Heart left ventricle (tissue), 16 donors: ENCODE measurements around the gene SCLY. TPM values are rescaled to one million over a fixed set of nuclear protein-coding genes. Genes with fewer than 3 reads are reported as not detected.

Experiments
- ATAC-seq, 4 donors: fragments of 200-7000 bp; cut with Tn5 transposase; one replicate each; pipeline ENCODE4 v1.9.1; 2020 to 2022; ENCODE audit warnings: moderate library complexity in 4 of 4, mild to moderate bottlenecking in 3 of 4, moderate number of reproducible peaks in 1 of 4
- DNase-seq, 5 donors: peaks; one replicate each; pipeline ENCODE4 v3.0.0-alpha.2; 2020
- H3K27ac ChIP-seq, 12 donors: fragments of 200-600 bp; sonication (generic) in 4 of 12; one replicate each; pipeline versions ENCODE4 v1.5.0 to v1.8.0; 2016 to 2022; ENCODE audit warnings: mild to moderate bottlenecking in 2 of 12
- H3K27me3 ChIP-seq, 9 donors: fragments of 200-600 bp; sonication (generic) in 2 of 9; one replicate each; pipeline versions ENCODE4 v1.5.1 to v1.8.0; 2016 to 2022; ENCODE audit warnings: mild to moderate bottlenecking in 3 of 9
- H3K36me3 ChIP-seq, 9 donors: fragments of 200-600 bp; sonication (generic) in 2 of 9; one replicate each; pipeline versions ENCODE4 v1.5.0 to v1.8.0; 2018 to 2022; ENCODE audit warnings: mild to moderate bottlenecking in 2 of 9
- H3K4me1 ChIP-seq, 12 donors: fragments of 200-600 bp; sonication (generic) in 4 of 12; one replicate each; pipeline versions ENCODE4 v1.5.0 to v1.8.0; 2016 to 2022; ENCODE audit warnings: mild to moderate bottlenecking in 3 of 12
- H3K4me3 ChIP-seq, 12 donors: fragments of 200-600 bp; sonication (generic) in 4 of 12; one replicate each; pipeline versions ENCODE4 v1.5.0 to v1.8.0; 2017 to 2022; ENCODE audit warnings: mild to moderate bottlenecking in 9 of 12, moderate library complexity in 4 of 12
- H3K9me3 ChIP-seq, 12 donors: fragments of 200-600 bp; sonication (generic) in 4 of 12; one replicate each; pipeline versions ENCODE4 v1.5.0 to v1.8.0; 2016 to 2022; ENCODE audit warnings: mild to moderate bottlenecking in 1 of 12
- CTCF ChIP-seq, 12 donors: fragments of 200-600 bp; sonication (generic) in 4 of 12; IDR thresholded peaks; one replicate each; pipeline versions ENCODE4 v1.5.0 to v1.8.0; 2018 to 2022; ENCODE audit warnings: antibody characterized with exemption in 12 of 12, mild to moderate bottlenecking in 5 of 12
- POLR2A ChIP-seq, 2 donors: fragments of 450-650 bp; IDR thresholded peaks; one replicate each; pipeline ENCODE4 v1.6.1; 2017; ENCODE audit warnings: antibody characterized with exemption in 2 of 2, mild to moderate bottlenecking in 2 of 2, moderate library complexity in 2 of 2
- WGBS, 4 donors: extraction: QIAGEN DNeasy Blood & Tissue Kit in 2 of 4; methylation state at CpG; one replicate each; pipeline versions ENCODE4 v1.1.5 to v1.1.7; 2013 to 2018; 5-methylcytosine and 5-hydroxymethylcytosine counted together
- intact Hi-C, 10 donors: fragments of 100-400 bp; cut with DNase I; formaldehyde crosslinking; loops; one replicate each; pipeline versions ENCODE4 v1.11.1 to v1.14.2; 2022
- polyA plus RNA-seq, 2 donors: library from polyadenylated mRNA; stranded (reverse); fragments of 200-250 nt; gene quantifications; one replicate each; pipeline ENCODE4 v1.2.3, GENCODE V29; 2013
- total RNA-seq, 9 donors: library from RNA; depleted of rRNA in 2 of 9; stranded (reverse); fragments of >200 nt in 2 of 9; fragmentation: NEBNext Ultra II Directional in 3 of 9; extraction: Animal tissue kit (Norgen Biotek cat#: 25700) in 3 of 9; gene quantifications; one replicate each; pipeline versions ENCODE4 v1.1.0 to v1.2.4, GENCODE V29; 2016 to 2023
- donor health status: ischemic (EF 13 %, LVEDD 7.1; RV severe dilation, severe dysfunction).
- donor health status: healthy with polysubstance abuse.
- donor health status: DM: no; HTN: yes; CAD: no.
- donor health status: DM: no; HTN: no; CAD: no.
- donor health status: ischemic (EF 25% LVEDD 6.9; RV normal size, moderate dysfunction).
- donor health status: ischemic (EF 25% LVEDD 5.7; RV mildly dilated, moderate dysfunction).
- donor health status: healthy.
- donor health status: DM: yes; HTN: yes; CAD: no.
- donor health status: ischemic (EF 35%, LVEDD 5.7; RV mildly dilated, moderate dysfunction).
- donor health status: nonischemic (EF 11% LVEDD 7.7; RV severe dilation, severe dysfunction).
- donor health status: DM: yes; HTN: yes; CAD: no.
- donor health status: PGD.
- donor health status: ischemic (EF 29% LVEDD 5.4; RV normal size, mild dysfunction).
- donor health status: nonischemic (EF 23%, LVEDD 6.1; RV moderate dilation, normal function).

The SCLY gene
- total and polyA plus RNA-seq, 11 donors, result 6.9 to 21.2 (median 10.6) TPM

DNA sequence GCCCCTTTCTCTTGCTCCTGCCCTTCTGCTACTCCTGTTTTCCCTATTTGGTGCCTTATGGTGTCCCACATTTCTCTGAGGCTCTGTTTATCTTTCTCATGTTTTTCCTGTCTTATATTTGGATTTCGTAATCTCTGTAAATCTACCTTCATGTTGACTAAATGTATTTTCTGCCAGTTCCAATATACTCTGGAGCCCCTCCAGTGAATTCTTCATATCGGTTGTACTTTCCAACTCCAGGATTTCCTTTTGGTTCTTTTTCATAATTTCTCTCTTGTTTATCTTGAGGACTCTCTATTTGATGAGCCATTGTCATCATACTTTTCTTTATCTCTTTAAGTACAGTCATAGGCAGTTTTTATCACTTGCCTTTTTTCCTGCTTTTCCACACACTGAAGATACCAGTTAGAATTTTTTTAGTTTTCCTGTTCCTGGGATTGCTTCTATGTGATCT, 19.1 kb downstream of the SCLY start:
- H3K36me3 ChIP-seq, result peaks cover 0 to 55% (median 25%) of the 10 kb centered on the region in 9 donors
- TF ChIP-seq CTCF (IDR thresholded peaks at IDR 0.05), result no peak
- TF ChIP-seq POLR2A (IDR thresholded peaks at IDR 0.05), result no peak
- WGBS, 4 donors, result 86 to 95% (median 94%) methylated on average over 2 of the region's 2 CpGs

GRCh38 chr2:238080518-238080917, 19.7 kb downstream of the SCLY start:
- no peak for ATAC-seq
- intact Hi-C loops, result no loop called here
- Histone ChIP-seq H3K27ac (no peak overlapping the region), H3K4me1 (no peaks in the 10 kb centered on the region), H3K36me3 (peaks cover 0 to 61% (median 28%) of the 10 kb centered on the region in 9 donors), H3K4me3 (no peak overlapping the region), H3K27me3 (no peaks in the 10 kb centered on the region), H3K9me3 (peaks cover 0 to 17% (median 0%) of the 10 kb centered on the region in 12 donors)
- WGBS, 4 donors, result 95 to 98% (median 97%) methylated on average over 15 of the region's 15 CpGs
- TF ChIP-seq POLR2A (IDR thresholded peaks at IDR 0.05) (no peak), CTCF (IDR thresholded peaks at IDR 0.05) (no peak)
- no peak for DNase-seq

More for the DNA sequence above, 19.1 kb downstream of the SCLY start:
- Histone ChIP-seq H3K27me3 (no peaks in the 10 kb centered on the region), H3K4me3 (no peak overlapping the region), H3K9me3 (peaks cover 0 to 17% (median 0%) of the 10 kb centered on the region in 12 donors), H3K27ac (no peak overlapping the region), H3K4me1 (no peaks in the 10 kb centered on the region)
- intact Hi-C loops, result no loop called here
- DNase-seq, result no peak
- no peak for ATAC-seq

- ATAC-seq (no peak), DNase-seq (no peak)
- intact Hi-C loops, result no loop called here
- H3K9me3 ChIP-seq, result peaks cover 0 to 17% (median 0%) of the 10 kb centered on the region in 12 donors
- H3K4me3 ChIP-seq, result no peak overlapping the region
- peaks cover 0 to 61% (median 28%) of the 10 kb centered on the region in 9 donors for H3K36me3 ChIP-seq
- no peak overlapping the region for H3K27ac ChIP-seq
- 83 to 90% (median 86%) methylated on average over 13 of the region's 13 CpGs for WGBS, 4 donors
- no peaks in the 10 kb centered on the region for H3K27me3 ChIP-seq
- H3K4me1 ChIP-seq, result no peaks in the 10 kb centered on the region
- TF ChIP-seq CTCF (IDR thresholded peaks at IDR 0.05), result no peak
- TF ChIP-seq POLR2A (IDR thresholded peaks at IDR 0.05), result no peak
Measured at GRCh38 chr2:238081150-238081549, 20.3 kb downstream of the SCLY start.

DNA sequence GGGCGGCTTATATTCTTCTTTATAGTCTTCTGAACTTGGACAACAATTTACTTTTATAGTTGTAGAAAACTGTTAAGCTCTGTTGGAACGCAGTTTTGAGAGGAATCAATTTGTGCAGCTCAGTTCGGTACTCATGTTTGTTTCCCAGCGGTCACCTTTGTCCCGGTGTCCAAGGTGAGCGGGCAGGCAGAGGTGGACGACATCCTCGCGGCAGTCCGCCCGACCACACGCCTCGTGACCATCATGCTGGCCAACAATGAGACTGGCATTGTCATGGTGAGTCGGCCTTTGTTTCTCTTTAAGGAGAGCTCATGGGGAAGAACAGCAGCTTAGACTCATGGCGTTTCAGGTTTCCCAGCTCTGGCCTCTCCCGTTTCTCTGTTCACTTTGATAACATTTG, 20.8 kb downstream of the SCLY start:
- intact Hi-C loops, result no loop called here
- peaks cover 0 to 61% (median 28%) of the 10 kb centered on the region in 9 donors for H3K36me3 ChIP-seq

More for the DNA sequence above, 20.8 kb downstream of the SCLY start:
- WGBS, 4 donors, result 93 to 96% (median 94%) methylated on average over 16 of the region's 16 CpGs
- H3K9me3 ChIP-seq, result peaks cover 0 to 17% (median 0%) of the 10 kb centered on the region in 12 donors
- H3K4me3 ChIP-seq, result no peak overlapping the region
- DNase-seq, result no peak
- TF ChIP-seq CTCF (IDR thresholded peaks at IDR 0.05), result no peak
- TF ChIP-seq POLR2A (IDR thresholded peaks at IDR 0.05), result no peak
- no peak for ATAC-seq
- no peaks in the 10 kb centered on the region for H3K27me3 ChIP-seq
- H3K27ac ChIP-seq, result no peak overlapping the region
- H3K4me1 ChIP-seq, result no peaks in the 10 kb centered on the region
